Limb (tissue), 2 donors: ENCODE data around the gene FGF22.
"Not testable (repeated sequence)": the region's sequence is repeated elsewhere in the genome, so short reads cannot be mapped to it uniquely, and the experiment has no call there.

ENCODE experiments used
- DNase-seq, 2 donors: peaks; one replicate each; pipeline ENCODE4 v3.0.0-alpha.2; 2016; ENCODE audit errors: extremely low spot score in 2 of 2

Gene FGF22

GRCh38 chr19:639253-640160, at the start of gene FGF22:
Gene FGF22 (plus strand): TSS chr19:639879. CDS start chr19:639926, 47 bp downstream.
- peak; percentile 69 to 97 for DNase-seq

- DNase-seq = no peak
Measured at GRCh38 chr19:590396-590745, 49.3 kb upstream of the FGF22 start.

- no peak for DNase-seq
Measured at GRCh38 chr19:590750-591098, 49.0 kb upstream of the FGF22 start.

- DNase-seq = no peak
Measured at GRCh38 chr19:591099-591958, 48.4 kb upstream of the FGF22 start.

- DNase-seq = no peak
Measured at GRCh38 chr19:592101-592500, 47.6 kb upstream of the FGF22 start.

GRCh38 chr19:593055-593454, 46.6 kb upstream of the FGF22 start:
- DNase-seq = no peak

- DNase-seq = no peak
Measured at GRCh38 chr19:593505-593904, 46.2 kb upstream of the FGF22 start.

GRCh38 chr19:594265-594870, 45.3 kb upstream of the FGF22 start:
- DNase-seq = no peak

GRCh38 chr19:595326-596262, 44.1 kb upstream of the FGF22 start:
- DNase-seq = no peak

- no peak for DNase-seq
Measured at GRCh38 chr19:596263-596655, 43.4 kb upstream of the FGF22 start.

- no peak for DNase-seq
Measured at GRCh38 chr19:597406-598315, 42.0 kb upstream of the FGF22 start.

GRCh38 chr19:601310-601709, 38.4 kb upstream of the FGF22 start:
- no peak for DNase-seq

GRCh38 chr19:601790-602189, 37.9 kb upstream of the FGF22 start:
- no peak for DNase-seq

- DNase-seq = no peak
Measured at GRCh38 chr19:602391-603301, 37.0 kb upstream of the FGF22 start.

GRCh38 chr19:603302-603639, 36.4 kb upstream of the FGF22 start:
- DNase-seq = not testable (repeated sequence)

GRCh38 chr19:603779-604178, 35.9 kb upstream of the FGF22 start:
- not testable (repeated sequence) for DNase-seq

- DNase-seq = no peak
Measured at GRCh38 chr19:604355-604754, 35.3 kb upstream of the FGF22 start.

GRCh38 chr19:605061-605971, 34.4 kb upstream of the FGF22 start:
- not testable (repeated sequence) for DNase-seq
